ENCODE measurements around the gene CNTNAP5.

CNTNAP5 gene

GRCh38 chr2:124320051-124320688 lies 295.1 kb downstream of the CNTNAP5 start:
- H3K4me3 ChIP-seq (ENCODE audit: low read length) = no peak overlapping the region
- TF ChIP-seq CTCF (conservative IDR thresholded peaks at IDR 0.05; ENCODE audit: low read length) = no peak
- no peak for DNase-seq (ENCODE audit: low read depth)

DNA sequence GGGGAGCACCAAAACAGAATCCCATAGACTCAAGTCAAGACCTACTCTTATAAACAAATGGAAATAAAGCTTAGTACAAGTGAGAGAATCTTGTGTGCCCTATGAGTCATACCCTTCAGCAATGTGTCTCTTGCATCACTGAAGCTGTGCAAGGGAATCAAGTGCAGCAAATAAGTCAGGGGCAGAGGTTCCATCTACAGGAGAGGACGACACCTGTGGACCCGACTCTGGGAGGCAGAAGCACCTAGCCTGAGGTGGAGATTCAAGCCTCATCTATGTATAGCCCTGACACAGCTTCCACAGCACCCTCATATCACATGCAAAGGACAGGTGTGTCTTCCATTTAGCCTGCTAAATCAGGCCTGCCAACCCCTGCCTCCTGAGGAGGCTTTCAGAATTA lies 298.2 kb downstream of the CNTNAP5 start:
- TF ChIP-seq CTCF (conservative IDR thresholded peaks at IDR 0.05; ENCODE audit: low read length) = no peak
- no peak for DNase-seq (ENCODE audit: low read depth)
- H3K4me3 ChIP-seq (ENCODE audit: low read length) = no peak overlapping the region

- no peak for TF ChIP-seq CTCF (conservative IDR thresholded peaks at IDR 0.05; ENCODE audit: low read length)
- DNase-seq (ENCODE audit: low read depth) = no peak
These were observed 300.8 kb downstream of the CNTNAP5 start for GRCh38 chr2:124325667-124326440.

DNA sequence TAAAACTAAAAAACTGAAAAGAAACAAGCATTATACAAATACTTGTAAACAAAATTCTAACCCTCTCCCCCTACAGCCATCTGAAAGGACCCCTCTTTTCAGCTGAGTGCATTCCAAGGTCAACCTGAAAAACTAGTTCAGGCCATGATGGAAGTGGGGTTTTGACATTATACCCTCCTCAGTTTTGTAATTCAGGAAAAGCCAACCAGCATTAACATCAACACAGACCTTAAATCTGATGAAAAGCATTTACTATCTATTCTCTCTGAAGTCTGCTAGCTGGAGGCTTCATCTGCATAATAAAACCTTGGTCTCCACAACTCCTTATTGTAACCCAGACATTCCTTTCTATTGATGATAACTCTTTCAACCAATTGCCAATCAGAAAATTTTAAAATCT lies 302.2 kb downstream of the CNTNAP5 start:
- H3K4me3 ChIP-seq (ENCODE audit: low read length) = no peak overlapping the region
- no peak for DNase-seq (ENCODE audit: low read depth)
- no peak for TF ChIP-seq CTCF (conservative IDR thresholded peaks at IDR 0.05; ENCODE audit: low read length)

More at GRCh38 chr2:124325667-124326440, 300.8 kb downstream of the CNTNAP5 start:
- no peak overlapping the region for H3K4me3 ChIP-seq (ENCODE audit: low read length)

DNA sequence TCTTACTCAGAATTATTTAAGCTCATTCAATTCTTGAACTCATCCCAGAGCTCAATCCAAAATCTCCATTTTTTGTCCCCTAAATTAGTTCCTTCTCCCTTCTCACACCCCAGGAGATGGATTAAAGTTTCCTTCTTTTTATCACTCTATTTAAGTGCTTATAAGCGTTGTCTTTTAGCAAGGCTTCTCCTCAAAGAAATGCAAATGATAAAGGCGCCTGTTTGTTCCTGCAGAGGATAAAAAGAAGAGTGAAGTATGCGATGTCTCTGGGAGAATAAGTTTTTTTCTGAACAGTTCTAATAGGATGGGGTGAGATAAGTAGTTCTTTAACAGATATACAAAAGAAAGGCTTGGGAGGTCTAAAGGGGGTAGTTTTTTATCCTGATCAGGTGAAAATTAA lies 303.3 kb downstream of the CNTNAP5 start:
- no peak overlapping the region for H3K4me3 ChIP-seq (ENCODE audit: low read length)
- DNase-seq (ENCODE audit: low read depth) = no peak
- TF ChIP-seq CTCF (conservative IDR thresholded peaks at IDR 0.05; ENCODE audit: low read length) = no peak

DNA sequence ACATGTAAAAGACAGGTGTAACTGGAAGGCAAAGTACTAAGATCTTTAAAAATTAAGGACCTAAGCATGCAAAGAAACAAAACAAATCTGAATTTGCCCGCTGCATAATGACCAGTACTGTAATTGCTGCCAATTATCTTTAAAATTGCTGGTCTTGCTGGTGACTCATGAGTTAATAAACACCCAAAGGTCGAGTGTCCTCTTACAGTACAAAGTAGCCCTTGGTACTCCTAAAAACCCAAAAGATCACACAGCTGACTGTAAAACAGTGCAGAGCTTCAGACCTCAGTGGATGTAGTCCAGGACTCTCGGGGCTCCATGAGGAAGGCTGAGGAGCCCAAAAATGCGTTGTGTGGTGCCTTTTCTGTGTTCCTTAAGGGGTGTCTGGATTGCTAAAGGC lies 308.7 kb downstream of the CNTNAP5 start:
- TF ChIP-seq CTCF (conservative IDR thresholded peaks at IDR 0.05; ENCODE audit: low read length) = no peak
- DNase-seq (ENCODE audit: low read depth) = no peak
- no peak overlapping the region for H3K4me3 ChIP-seq (ENCODE audit: low read length)

DNA sequence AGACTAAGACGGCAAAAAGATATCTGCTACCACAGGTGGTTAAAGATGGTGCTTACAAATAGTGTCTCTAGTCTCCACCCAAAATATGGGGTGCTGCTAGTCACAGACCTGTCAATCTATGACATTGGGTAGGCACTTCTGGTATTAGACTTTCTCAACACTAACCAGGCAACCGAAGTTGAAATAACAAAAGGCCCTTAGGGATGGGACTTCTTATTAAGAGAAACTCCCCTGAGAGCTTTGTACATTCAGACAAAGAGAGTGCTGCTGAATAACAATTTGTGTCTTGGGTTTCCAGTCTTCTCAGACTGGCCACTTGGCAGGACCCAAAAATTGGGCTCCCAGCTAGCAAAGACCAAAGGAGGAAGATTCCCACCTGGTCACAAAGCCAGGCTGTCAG lies 310.0 kb downstream of the CNTNAP5 start:
- H3K4me3 ChIP-seq (ENCODE audit: low read length) = no peak overlapping the region
- no peak for TF ChIP-seq CTCF (conservative IDR thresholded peaks at IDR 0.05; ENCODE audit: low read length)
- no peak for DNase-seq (ENCODE audit: low read depth)

Measured in AG10803 (cell line).